Parietal lobe (tissue), 2 donors: Measurements from ENCODE around the gene PYGB. TPM values are rescaled to one million over a fixed set of nuclear protein-coding genes. Genes with fewer than 3 reads are reported as not detected.

Experiments used
- small RNA-seq: library from RNA; depleted of rRNA; stranded (forward); fragments of <200 nt; gene quantifications from one replicate; pipeline ENCODE3, GENCODE V24; 2014; ENCODE audit warnings: low replicate concordance
- total RNA-seq: library from RNA; depleted of rRNA; stranded (reverse); fragments of >200 nt; gene quantifications from one replicate; pipeline ENCODE4 v1.2.3, GENCODE V29; 2014

The PYGB gene
- total RNA-seq, result 66.4 TPM

GRCh38 chr20:25247956-25248785 is at the start of gene PYGB:
PYGB (plus strand) TSS chr20:25248085; CDS start chr20:25248179, 94 bp downstream.

Small RNA genes lying within 50 kb of the gene (small RNA-seq; reads per million reads assigned to genes)
- gene AL035252.4, result not detected
- gene AL121772.2, result not detected
- gene RF00019, result not detected

Other genes starting within 250 kb of the PYGB start
- gene ACSS1, start 189.9 kb upstream of the PYGB start, total RNA-seq, result 10.3 TPM
- gene VSX1, start 165.9 kb upstream of the PYGB start, total RNA-seq, result not detected
- gene ENTPD6, start 52.4 kb upstream of the PYGB start, total RNA-seq, result 69.5 TPM
- 51.6 TPM for gene ABHD12, start 142.8 kb downstream of the PYGB start, total RNA-seq
- 6.9 TPM for gene GINS1, start 159.6 kb downstream of the PYGB start, total RNA-seq